GM19193 (cell line): ENCODE measurements around the gene RALGPS1.

Experiments
- POLR2A ChIP-seq: IDR thresholded peaks from 4 replicates; pipeline ENCODE4 v1.6.1; 2011; ENCODE audit not compliant: insufficient read depth, insufficient read length; ENCODE audit errors: extremely low read depth

Gene RALGPS1

GRCh38 chr9:127131871-127132270 lies 217.3 kb downstream of the RALGPS1 start:
- no peak for TF ChIP-seq POLR2A

GRCh38 chr9:127132375-127132774 lies 217.8 kb downstream of the RALGPS1 start:
- TF ChIP-seq POLR2A, result no peak

GRCh38 chr9:127132921-127133647 lies 218.5 kb downstream of the RALGPS1 start:
- TF ChIP-seq POLR2A, result no peak

- TF ChIP-seq POLR2A, result no peak
Measured at GRCh38 chr9:127133739-127134167, 219.2 kb downstream of the RALGPS1 start.

- TF ChIP-seq POLR2A, result no peak
Measured at GRCh38 chr9:127135056-127135745, 220.6 kb downstream of the RALGPS1 start.

GRCh38 chr9:127136081-127136879 lies 221.7 kb downstream of the RALGPS1 start:
- TF ChIP-seq POLR2A, result no peak

- no peak for TF ChIP-seq POLR2A
Measured at GRCh38 chr9:127136880-127137639, 222.5 kb downstream of the RALGPS1 start.

- no peak for TF ChIP-seq POLR2A
Measured at GRCh38 chr9:127137640-127138360, 223.2 kb downstream of the RALGPS1 start.

GRCh38 chr9:127138444-127138843 lies 223.9 kb downstream of the RALGPS1 start:
- no peak for TF ChIP-seq POLR2A

GRCh38 chr9:127139071-127139731 lies 224.6 kb downstream of the RALGPS1 start:
- no peak for TF ChIP-seq POLR2A

GRCh38 chr9:127139775-127140174 lies 225.2 kb downstream of the RALGPS1 start:
- no peak for TF ChIP-seq POLR2A

GRCh38 chr9:127140181-127140580 lies 225.6 kb downstream of the RALGPS1 start:
- no peak for TF ChIP-seq POLR2A

GRCh38 chr9:127140842-127141675 lies 226.5 kb downstream of the RALGPS1 start:
- TF ChIP-seq POLR2A, result no peak
